Measurements from ENCODE around the gene MCRIP2. TPM values are rescaled to one million over a fixed set of nuclear protein-coding genes. Genes with fewer than 3 reads are reported as not detected.

MCRIP2 gene
- total RNA-seq, 1 experiment from 2014 or later = 69.6 TPM

- no peak for TF ChIP-seq EZH2 (IDR thresholded peaks at IDR 0.05; ENCODE audit: low read depth)
- Histone ChIP-seq H3K4me3 (no peak overlapping the region), H3K4me2 (no peak overlapping the region), H3K36me3 (ENCODE audit: low read depth) (no peaks in the 10 kb centered on the region), H3K9me3 (ENCODE audit: insufficient read depth, low read depth) (no peaks in the 10 kb centered on the region), H3K27ac (no peak overlapping the region), H3K4me1 (replicated peaks; ENCODE audit: insufficient read depth) (peaks cover 18% of the 10 kb centered on the region), H3K27me3 (ENCODE audit: insufficient read depth, low read depth) (no peaks in the 10 kb centered on the region), H4K20me1 (ENCODE audit: insufficient read depth) (no peaks in the 10 kb centered on the region; the same call in 1 of the 2 replicates), H2AFZ (no peak overlapping the region), H3F3A (ENCODE audit: insufficient read depth, low read depth) (peaks cover 27% of the 10 kb centered on the region), H3K9me2 (ENCODE audit: insufficient read depth) (no peaks in the 10 kb centered on the region), H3K79me2 (ENCODE audit: low read depth) (peaks cover 13% of the 10 kb centered on the region)
- CTCF ChIA-PET = no interaction called here
- no peak for DNase-seq
- POLR2A ChIA-PET (ENCODE audit: unreplicated experiment) = no interaction called here
- no TSS peak for BruUV-seq (replicated peaks)
- intact Hi-C loops (cut with micrococcal nuclease; ENCODE audit: unreplicated experiment) = no loop called here
Observed at GRCh38 chr16:692356-693108, 50.9 kb downstream of the MCRIP2 start.

DNA sequence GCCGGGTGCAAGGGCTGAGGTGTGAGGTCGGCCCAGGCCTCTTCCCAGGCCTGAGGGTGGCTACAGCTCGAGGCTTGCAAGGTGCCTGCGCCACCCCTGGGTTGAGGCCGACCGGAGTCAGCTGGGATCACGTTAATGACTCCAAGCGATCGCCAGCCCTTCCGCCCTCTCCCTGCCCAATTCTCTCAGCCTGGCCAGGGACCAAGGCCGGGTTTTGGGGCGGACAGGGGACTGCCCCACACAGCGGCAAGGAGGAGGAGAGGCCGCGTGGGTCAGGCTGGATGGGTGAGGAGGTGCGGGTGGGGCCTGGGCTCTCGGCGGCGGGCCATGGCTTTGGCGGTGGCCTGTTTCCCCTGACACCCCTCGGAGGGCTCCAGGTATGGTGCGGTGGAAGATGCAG lies 51.7 kb downstream of the MCRIP2 start:
- CTCF ChIA-PET = no interaction called here
- H4K20me1 ChIP-seq (ENCODE audit: insufficient read depth) = no peaks in the 10 kb centered on the region
- no peak overlapping the region for H3K27ac ChIP-seq
- TF ChIP-seq, protein P1, sequence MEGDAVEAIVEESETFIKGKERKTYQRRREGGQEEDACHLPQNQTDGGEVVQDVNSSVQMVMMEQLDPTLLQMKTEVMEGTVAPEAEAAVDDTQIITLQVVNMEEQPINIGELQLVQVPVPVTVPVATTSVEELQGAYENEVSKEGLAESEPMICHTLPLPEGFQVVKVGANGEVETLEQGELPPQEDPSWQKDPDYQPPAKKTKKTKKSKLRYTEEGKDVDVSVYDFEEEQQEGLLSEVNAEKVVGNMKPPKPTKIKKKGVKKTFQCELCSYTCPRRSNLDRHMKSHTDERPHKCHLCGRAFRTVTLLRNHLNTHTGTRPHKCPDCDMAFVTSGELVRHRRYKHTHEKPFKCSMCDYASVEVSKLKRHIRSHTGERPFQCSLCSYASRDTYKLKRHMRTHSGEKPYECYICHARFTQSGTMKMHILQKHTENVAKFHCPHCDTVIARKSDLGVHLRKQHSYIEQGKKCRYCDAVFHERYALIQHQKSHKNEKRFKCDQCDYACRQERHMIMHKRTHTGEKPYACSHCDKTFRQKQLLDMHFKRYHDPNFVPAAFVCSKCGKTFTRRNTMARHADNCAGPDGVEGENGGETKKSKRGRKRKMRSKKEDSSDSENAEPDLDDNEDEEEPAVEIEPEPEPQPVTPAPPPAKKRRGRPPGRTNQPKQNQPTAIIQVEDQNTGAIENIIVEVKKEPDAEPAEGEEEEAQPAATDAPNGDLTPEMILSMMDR (conservative IDR thresholded peaks at IDR 0.05) = no peak
- no peak for TF ChIP-seq EZH2 (IDR thresholded peaks at IDR 0.05; ENCODE audit: low read depth)
- peaks cover 13% of the 10 kb centered on the region for H3K79me2 ChIP-seq (ENCODE audit: low read depth)
- no peaks in the 10 kb centered on the region for H3K36me3 ChIP-seq (ENCODE audit: low read depth)
- no TSS peak for BruUV-seq (replicated peaks)
- POLR2A ChIA-PET (ENCODE audit: unreplicated experiment) = no interaction called here
- intact Hi-C loops (cut with micrococcal nuclease; ENCODE audit: unreplicated experiment) = no loop called here
- H3K4me2 ChIP-seq = no peak overlapping the region
- H3K9me2 ChIP-seq (ENCODE audit: insufficient read depth) = no peaks in the 10 kb centered on the region
- no peak overlapping the region for H2AFZ ChIP-seq
- no peak overlapping the region for H3K4me3 ChIP-seq
- H3K27me3 ChIP-seq (ENCODE audit: insufficient read depth, low read depth) = no peaks in the 10 kb centered on the region
- H3K4me1 ChIP-seq (replicated peaks; ENCODE audit: insufficient read depth) = peaks cover 18% of the 10 kb centered on the region
- H3F3A ChIP-seq (ENCODE audit: insufficient read depth, low read depth) = peaks cover 22% of the 10 kb centered on the region
- DNase-seq = no peak
- no peaks in the 10 kb centered on the region for H3K9me3 ChIP-seq (ENCODE audit: insufficient read depth, low read depth)

DNA sequence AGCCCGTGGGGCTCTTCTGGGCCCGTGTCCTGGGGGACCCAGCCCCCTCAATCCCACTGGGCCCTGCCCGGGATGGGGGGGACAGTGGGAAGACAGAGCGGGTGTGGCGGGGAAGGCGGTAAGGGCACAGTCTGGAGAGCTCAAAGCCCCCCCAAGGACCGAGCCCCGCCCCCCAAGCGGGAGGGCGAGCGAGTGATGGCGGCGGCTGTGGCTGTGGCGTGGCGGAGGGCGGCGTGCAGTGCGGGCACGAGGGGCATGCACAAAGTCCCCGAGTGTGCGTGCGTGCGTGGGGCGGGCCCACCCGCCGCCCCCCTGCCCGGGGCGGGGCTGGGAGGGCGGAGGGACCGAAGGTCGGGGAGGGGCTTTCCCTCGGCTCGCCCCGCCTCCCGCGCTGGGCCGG lies 52.1 kb downstream of the MCRIP2 start:
- H3K79me2 ChIP-seq (ENCODE audit: low read depth) = peaks cover 11% of the 10 kb centered on the region
- no peak for TF ChIP-seq EZH2 (IDR thresholded peaks at IDR 0.05; ENCODE audit: low read depth)
- TF ChIP-seq, protein P1 (conservative IDR thresholded peaks at IDR 0.05) = no peak
- H3K36me3 ChIP-seq (ENCODE audit: low read depth) = no peaks in the 10 kb centered on the region
- no peaks in the 10 kb centered on the region for H4K20me1 ChIP-seq (ENCODE audit: insufficient read depth)
- H3F3A ChIP-seq (ENCODE audit: insufficient read depth, low read depth) = peaks cover 22% of the 10 kb centered on the region
- intact Hi-C loops (cut with micrococcal nuclease; ENCODE audit: unreplicated experiment) = no loop called here
- H2AFZ ChIP-seq = no peak overlapping the region
- POLR2A ChIA-PET (ENCODE audit: unreplicated experiment) = no interaction called here
- H3K27me3 ChIP-seq (ENCODE audit: insufficient read depth, low read depth) = no peaks in the 10 kb centered on the region
- H3K27ac ChIP-seq = no peak overlapping the region
- no TSS peak for BruUV-seq (replicated peaks)
- H3K9me2 ChIP-seq (ENCODE audit: insufficient read depth) = no peaks in the 10 kb centered on the region
- peaks cover 18% of the 10 kb centered on the region for H3K4me1 ChIP-seq (replicated peaks; ENCODE audit: insufficient read depth)
- H3K4me3 ChIP-seq = no peak overlapping the region
- CTCF ChIA-PET = no interaction called here
- H3K4me2 ChIP-seq = no peak overlapping the region
- H3K9me3 ChIP-seq (ENCODE audit: insufficient read depth, low read depth) = no peaks in the 10 kb centered on the region
- DNase-seq = no peak
